SK-N-SH treated with all-trans-retinoic acid at 6 μM for 48 hours (cell line): ENCODE results near the gene LPP.

ENCODE experiments used
- ARNTL ChIP-seq: fragments of 450-650 bp; formaldehyde crosslinking; IDR thresholded peaks from 2 replicates; pipeline ENCODE4 v1.5.0; 2020; ENCODE audit warnings: low read depth, mild to moderate bottlenecking, moderate library complexity, borderline replicate concordance
- BACH2 ChIP-seq: fragments of 250-450 bp; sonication (Bioruptor Pico); IDR thresholded peaks from 2 replicates; pipeline ENCODE4 v1.9.0; 2021; ENCODE audit warnings: mild to moderate bottlenecking, borderline replicate concordance
- CREB5 ChIP-seq: fragments of 250-450 bp; sonication (Bioruptor Pico); IDR thresholded peaks from 2 replicates; pipeline ENCODE4 v1.5.1; 2020; ENCODE audit warnings: low read depth, mild to moderate bottlenecking, moderate library complexity
- CSRNP3 ChIP-seq: fragments of 250-450 bp; sonication (Bioruptor Pico); IDR thresholded peaks from 2 replicates; pipeline ENCODE4 v1.5.1; 2021; ENCODE audit warnings: mild to moderate bottlenecking, moderate library complexity
- ISL1 ChIP-seq: fragments of 250-450 bp; sonication (Bioruptor Pico); IDR thresholded peaks from 2 replicates; pipeline ENCODE4 v2.1.2; 2022; ENCODE audit warnings: mild to moderate bottlenecking, moderate library complexity
- OSR1 ChIP-seq: fragments of 250-450 bp; sonication (Bioruptor Pico); IDR thresholded peaks from 2 replicates; pipeline ENCODE4 v1.8.0; 2022; ENCODE audit warnings: moderate library complexity, mild to moderate bottlenecking, inconsistent platforms
- RARB ChIP-seq: fragments of 250-450 bp; sonication (Bioruptor Pico); IDR thresholded peaks from 2 replicates; pipeline ENCODE4 v1.8.0; 2021; ENCODE audit warnings: mild to moderate bottlenecking, moderate library complexity
- SNAI2 ChIP-seq: fragments of 250-450 bp; sonication (Bioruptor Pico); IDR thresholded peaks from 2 replicates; pipeline ENCODE4 v1.5.0; 2020; ENCODE audit warnings: mild to moderate bottlenecking, moderate library complexity
- ZFP3 ChIP-seq: fragments of 250-450 bp; sonication (Bioruptor Pico); IDR thresholded peaks from 2 replicates; pipeline ENCODE4 v1.5.0; 2020; ENCODE audit warnings: mild to moderate bottlenecking, moderate library complexity
- ZFP30 ChIP-seq: fragments of 450-650 bp; formaldehyde crosslinking; IDR thresholded peaks from 2 replicates; pipeline ENCODE4 v1.5.0; 2022; ENCODE audit warnings: mild to moderate bottlenecking, moderate library complexity
- TF ChIP-seq, protein P1 (sequence below): fragments of 250-450 bp; sonication (Bioruptor Pico); IDR thresholded peaks from 2 replicates; pipeline ENCODE4 v1.8.0; 2021; ENCODE audit warnings: low read depth, mild to moderate bottlenecking, moderate library complexity, borderline replicate concordance
- TF ChIP-seq, protein P2 (sequence below): fragments of 250-450 bp; sonication (Bioruptor Pico); IDR thresholded peaks from 2 replicates; pipeline ENCODE4 v1.8.0; 2020; ENCODE audit warnings: mild to moderate bottlenecking, moderate library complexity, borderline replicate concordance

DNA sequence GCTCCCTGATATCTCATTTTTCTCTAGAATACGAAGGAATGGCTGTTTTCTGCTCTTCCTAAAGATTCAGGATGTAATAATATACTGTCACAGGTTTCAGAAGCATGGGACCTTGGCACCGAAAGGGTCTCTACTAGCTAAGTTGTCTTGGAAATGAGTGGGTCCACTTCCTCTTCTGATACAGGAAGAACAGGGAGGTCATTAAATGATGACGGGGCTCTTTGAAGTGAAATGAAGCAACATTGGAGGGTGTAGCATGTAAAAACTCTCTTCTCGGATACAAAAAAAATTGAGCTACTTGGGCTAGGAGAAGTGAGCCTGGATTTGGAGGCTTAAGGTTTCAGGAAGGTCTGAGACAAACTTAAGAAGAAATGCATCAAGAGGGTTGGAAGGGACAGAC, 668.0 kb downstream of the LPP start:
- TF ChIP-seq SNAI2 = no peak
- TF ChIP-seq, protein P1, sequence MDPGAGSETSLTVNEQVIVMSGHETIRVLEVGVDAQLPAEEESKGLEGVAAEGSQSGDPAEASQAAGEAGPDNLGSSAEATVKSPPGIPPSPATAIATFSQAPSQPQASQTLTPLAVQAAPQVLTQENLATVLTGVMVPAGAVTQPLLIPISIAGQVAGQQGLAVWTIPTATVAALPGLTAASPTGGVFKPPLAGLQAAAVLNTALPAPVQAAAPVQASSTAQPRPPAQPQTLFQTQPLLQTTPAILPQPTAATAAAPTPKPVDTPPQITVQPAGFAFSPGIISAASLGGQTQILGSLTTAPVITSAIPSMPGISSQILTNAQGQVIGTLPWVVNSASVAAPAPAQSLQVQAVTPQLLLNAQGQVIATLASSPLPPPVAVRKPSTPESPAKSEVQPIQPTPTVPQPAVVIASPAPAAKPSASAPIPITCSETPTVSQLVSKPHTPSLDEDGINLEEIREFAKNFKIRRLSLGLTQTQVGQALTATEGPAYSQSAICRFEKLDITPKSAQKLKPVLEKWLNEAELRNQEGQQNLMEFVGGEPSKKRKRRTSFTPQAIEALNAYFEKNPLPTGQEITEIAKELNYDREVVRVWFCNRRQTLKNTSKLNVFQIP (CRISPR knock-in tag) = no peak
- TF ChIP-seq RARB = no peak
- TF ChIP-seq, protein P2, sequence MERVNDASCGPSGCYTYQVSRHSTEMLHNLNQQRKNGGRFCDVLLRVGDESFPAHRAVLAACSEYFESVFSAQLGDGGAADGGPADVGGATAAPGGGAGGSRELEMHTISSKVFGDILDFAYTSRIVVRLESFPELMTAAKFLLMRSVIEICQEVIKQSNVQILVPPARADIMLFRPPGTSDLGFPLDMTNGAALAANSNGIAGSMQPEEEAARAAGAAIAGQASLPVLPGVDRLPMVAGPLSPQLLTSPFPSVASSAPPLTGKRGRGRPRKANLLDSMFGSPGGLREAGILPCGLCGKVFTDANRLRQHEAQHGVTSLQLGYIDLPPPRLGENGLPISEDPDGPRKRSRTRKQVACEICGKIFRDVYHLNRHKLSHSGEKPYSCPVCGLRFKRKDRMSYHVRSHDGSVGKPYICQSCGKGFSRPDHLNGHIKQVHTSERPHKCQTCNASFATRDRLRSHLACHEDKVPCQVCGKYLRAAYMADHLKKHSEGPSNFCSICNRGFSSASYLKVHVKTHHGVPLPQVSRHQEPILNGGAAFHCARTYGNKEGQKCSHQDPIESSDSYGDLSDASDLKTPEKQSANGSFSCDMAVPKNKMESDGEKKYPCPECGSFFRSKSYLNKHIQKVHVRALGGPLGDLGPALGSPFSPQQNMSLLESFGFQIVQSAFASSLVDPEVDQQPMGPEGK (CRISPR knock-in tag) = no peak
- TF ChIP-seq BACH2 = no peak
- TF ChIP-seq ARNTL (CRISPR knock-in tag) = no peak
- no peak for TF ChIP-seq ISL1 (CRISPR knock-in tag)
- TF ChIP-seq OSR1 = no peak
- no peak for TF ChIP-seq ZFP3 (CRISPR knock-in tag)
- TF ChIP-seq CREB5 (CRISPR knock-in tag) = no peak
- TF ChIP-seq ZFP30 = no peak
- no peak for TF ChIP-seq CSRNP3 (CRISPR knock-in tag)
